Kidney epithelial cell (primary cell): ENCODE results near the gene BARX2. TPM values are rescaled to one million over a fixed set of nuclear protein-coding genes. Genes with fewer than 3 reads are reported as not detected.

Experiments used
- DNase-seq: peaks from one replicate; pipeline ENCODE4 v3.0.0-alpha.2; 2010; ENCODE audit warnings: low read depth
- H3K27me3 ChIP-seq: 2 replicates; pipeline ENCODE4 v1.6.0; 2011; ENCODE audit warnings: low read length; ENCODE audit not compliant: control insufficient read depth, insufficient read depth
- H3K36me3 ChIP-seq: 2 replicates; pipeline ENCODE4 v1.5.1; 2011; ENCODE audit warnings: low read length; ENCODE audit not compliant: control insufficient read depth, insufficient read depth
- H3K4me3 ChIP-seq: 2 replicates; pipeline ENCODE4 v1.5.1; 2011; ENCODE audit warnings: low read depth, mild to moderate bottlenecking, control low read depth, low read length
- total RNA-seq: library from RNA; depleted of rRNA; stranded (reverse); fragments of >200 nt; gene quantifications from 2 replicates; pipeline ENCODE4 v1.2.3, GENCODE V29; 2015
- TF ChIP-seq, protein P1 (sequence below): IDR thresholded peaks from 2 replicates; pipeline ENCODE4 v1.5.1; 2011; ENCODE audit warnings: mild to moderate bottlenecking, moderate library complexity, low read length, control low read depth, inconsistent platforms; ENCODE audit not compliant: insufficient read depth, poor library complexity, severe bottlenecking

BARX2 gene
- total RNA-seq, 1 donor from 2014 or later: not detected

DNA sequence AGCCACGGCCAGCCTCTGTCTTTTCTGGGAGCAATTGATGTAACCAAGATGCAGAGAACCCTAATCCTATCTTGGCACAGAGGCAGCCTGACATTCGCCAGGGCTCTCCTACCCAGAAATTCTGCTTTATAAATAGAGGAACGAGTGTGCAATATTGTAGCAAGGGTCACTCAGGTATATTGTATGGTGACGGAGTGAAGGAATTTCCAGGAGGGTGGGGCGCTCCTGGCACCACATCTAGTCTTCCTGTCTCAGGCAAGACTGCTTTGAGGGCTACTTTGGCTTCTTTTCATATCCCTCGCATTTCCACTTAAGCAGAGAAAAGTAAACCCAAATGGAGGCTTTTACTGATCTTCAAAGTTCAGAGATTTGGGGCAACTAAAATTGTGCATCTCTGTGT, 114.4 kb downstream of the BARX2 start:
- no peak overlapping the region for H3K4me3 ChIP-seq
- no peaks in the 10 kb centered on the region for H3K27me3 ChIP-seq
- H3K36me3 ChIP-seq: no peaks in the 10 kb centered on the region
- TF ChIP-seq, protein P1, sequence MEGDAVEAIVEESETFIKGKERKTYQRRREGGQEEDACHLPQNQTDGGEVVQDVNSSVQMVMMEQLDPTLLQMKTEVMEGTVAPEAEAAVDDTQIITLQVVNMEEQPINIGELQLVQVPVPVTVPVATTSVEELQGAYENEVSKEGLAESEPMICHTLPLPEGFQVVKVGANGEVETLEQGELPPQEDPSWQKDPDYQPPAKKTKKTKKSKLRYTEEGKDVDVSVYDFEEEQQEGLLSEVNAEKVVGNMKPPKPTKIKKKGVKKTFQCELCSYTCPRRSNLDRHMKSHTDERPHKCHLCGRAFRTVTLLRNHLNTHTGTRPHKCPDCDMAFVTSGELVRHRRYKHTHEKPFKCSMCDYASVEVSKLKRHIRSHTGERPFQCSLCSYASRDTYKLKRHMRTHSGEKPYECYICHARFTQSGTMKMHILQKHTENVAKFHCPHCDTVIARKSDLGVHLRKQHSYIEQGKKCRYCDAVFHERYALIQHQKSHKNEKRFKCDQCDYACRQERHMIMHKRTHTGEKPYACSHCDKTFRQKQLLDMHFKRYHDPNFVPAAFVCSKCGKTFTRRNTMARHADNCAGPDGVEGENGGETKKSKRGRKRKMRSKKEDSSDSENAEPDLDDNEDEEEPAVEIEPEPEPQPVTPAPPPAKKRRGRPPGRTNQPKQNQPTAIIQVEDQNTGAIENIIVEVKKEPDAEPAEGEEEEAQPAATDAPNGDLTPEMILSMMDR: no peak
- no peak for DNase-seq

DNA sequence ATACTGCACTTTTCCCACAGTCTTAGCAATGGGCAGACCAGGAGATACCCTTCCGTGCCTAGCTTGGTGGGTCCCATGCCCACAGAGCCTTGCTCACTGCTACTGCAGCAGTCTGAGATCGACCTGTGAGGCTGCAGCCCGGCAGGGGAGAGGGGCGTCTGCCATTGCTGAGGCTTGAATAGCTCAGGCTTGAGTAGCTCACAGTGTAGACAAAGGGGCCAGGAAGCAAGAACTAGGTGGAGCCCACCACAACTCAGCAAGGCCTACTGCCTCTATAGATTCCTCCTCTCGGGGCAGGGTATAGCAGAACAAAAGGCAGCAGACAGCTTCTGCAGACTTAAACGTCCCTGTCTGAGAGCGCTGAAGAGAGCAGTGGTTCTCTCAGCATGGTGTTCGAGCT, 118.1 kb downstream of the BARX2 start:
- no peak overlapping the region for H3K4me3 ChIP-seq
- H3K27me3 ChIP-seq: no peaks in the 10 kb centered on the region
- no peak for DNase-seq
- H3K36me3 ChIP-seq: no peaks in the 10 kb centered on the region
- TF ChIP-seq, protein P1: no peak

Other genes starting within 250 kb of the BARX2 start
- gene ARHGAP32, start 183.5 kb upstream of the BARX2 start, total RNA-seq: 15.4 and 17.5 TPM in 2 replicates